Lower leg skin (tissue), 4 donors: ENCODE data around the gene CALHM3. TPM values are rescaled to one million over a fixed set of nuclear protein-coding genes. Genes with fewer than 3 reads are reported as not detected.

Experiments used
- DNase-seq, 2 donors: peaks; one replicate each; pipeline ENCODE4 v3.0.0-alpha.2; 2019; ENCODE audit warnings: low spot score in 2 of 2
- H3K4me3 ChIP-seq: fragments of 200-600 bp; sonication (generic); 2 replicates; pipeline ENCODE4 v1.5.1; 2017; ENCODE audit warnings: mild to moderate bottlenecking, low read depth; ENCODE audit not compliant: poor library complexity, severe bottlenecking
- POLR2A ChIP-seq, 2 donors: fragments of 450-650 bp; IDR thresholded peaks; one replicate each; pipeline ENCODE4 v1.6.1; 2016 to 2017; ENCODE audit warnings: antibody characterized with exemption in 2 of 2, mild to moderate bottlenecking in 1 of 2, moderate library complexity in 1 of 2
- WGBS, 2 donors: methylation state at CpG; one replicate each; pipeline ENCODE4 v1.1.5; 2018; 5-methylcytosine and 5-hydroxymethylcytosine counted together
- intact Hi-C: fragments of 100-400 bp; cut with DNase I; formaldehyde crosslinking; loops from one replicate; pipeline ENCODE4 v1.15.0; 2023; ENCODE audit warnings: low total_unique reads
- total RNA-seq, 4 donors: library from RNA; depleted of rRNA; stranded (reverse); fragments of >200 nt; gene quantifications; one replicate each; pipeline ENCODE4 v1.1.0, GENCODE V29; 2016
- TF ChIP-seq, protein P1 (sequence below), 3 donors: fragments of 450-650 bp; IDR thresholded peaks; one replicate each; pipeline ENCODE4 v1.5.1; 2016; ENCODE audit warnings: antibody characterized with exemption in 3 of 3, mild to moderate bottlenecking in 3 of 3, moderate library complexity in 2 of 3

Gene CALHM3
- total RNA-seq, 4 donors from 2014 or later, result not detected

DNA sequence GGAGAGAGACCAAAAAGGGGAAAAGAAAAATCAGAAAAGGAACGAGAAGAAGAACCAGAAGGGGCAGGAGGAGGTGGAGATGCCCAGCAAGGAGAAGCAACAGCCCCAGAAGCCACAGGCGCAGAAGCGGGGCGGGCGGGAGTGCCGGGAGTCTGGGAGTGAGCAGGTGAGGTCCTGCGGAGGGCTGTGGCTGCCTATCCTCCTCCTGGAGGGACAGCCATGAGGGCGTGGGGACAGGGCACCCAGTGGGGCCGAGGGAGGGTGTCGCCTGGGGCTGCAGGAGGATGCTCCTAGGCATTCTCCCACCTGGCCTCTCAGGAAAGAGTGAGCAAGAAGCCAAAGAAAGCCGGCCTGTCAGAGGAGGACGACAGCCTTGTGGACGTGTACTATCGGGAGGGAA lies 38.6 kb downstream of the CALHM3 start:
- DNase-seq, result no peak
- TF ChIP-seq POLR2A (IDR thresholded peaks at IDR 0.05), result no peak
- TF ChIP-seq, protein P1, sequence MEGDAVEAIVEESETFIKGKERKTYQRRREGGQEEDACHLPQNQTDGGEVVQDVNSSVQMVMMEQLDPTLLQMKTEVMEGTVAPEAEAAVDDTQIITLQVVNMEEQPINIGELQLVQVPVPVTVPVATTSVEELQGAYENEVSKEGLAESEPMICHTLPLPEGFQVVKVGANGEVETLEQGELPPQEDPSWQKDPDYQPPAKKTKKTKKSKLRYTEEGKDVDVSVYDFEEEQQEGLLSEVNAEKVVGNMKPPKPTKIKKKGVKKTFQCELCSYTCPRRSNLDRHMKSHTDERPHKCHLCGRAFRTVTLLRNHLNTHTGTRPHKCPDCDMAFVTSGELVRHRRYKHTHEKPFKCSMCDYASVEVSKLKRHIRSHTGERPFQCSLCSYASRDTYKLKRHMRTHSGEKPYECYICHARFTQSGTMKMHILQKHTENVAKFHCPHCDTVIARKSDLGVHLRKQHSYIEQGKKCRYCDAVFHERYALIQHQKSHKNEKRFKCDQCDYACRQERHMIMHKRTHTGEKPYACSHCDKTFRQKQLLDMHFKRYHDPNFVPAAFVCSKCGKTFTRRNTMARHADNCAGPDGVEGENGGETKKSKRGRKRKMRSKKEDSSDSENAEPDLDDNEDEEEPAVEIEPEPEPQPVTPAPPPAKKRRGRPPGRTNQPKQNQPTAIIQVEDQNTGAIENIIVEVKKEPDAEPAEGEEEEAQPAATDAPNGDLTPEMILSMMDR (IDR thresholded peaks at IDR 0.05), result no peak
- intact Hi-C loops, result no loop called here
- H3K4me3 ChIP-seq, result no peak overlapping the region
- WGBS, 2 donors, result 93% methylated on average over 14 of the region's 14 CpGs

DNA sequence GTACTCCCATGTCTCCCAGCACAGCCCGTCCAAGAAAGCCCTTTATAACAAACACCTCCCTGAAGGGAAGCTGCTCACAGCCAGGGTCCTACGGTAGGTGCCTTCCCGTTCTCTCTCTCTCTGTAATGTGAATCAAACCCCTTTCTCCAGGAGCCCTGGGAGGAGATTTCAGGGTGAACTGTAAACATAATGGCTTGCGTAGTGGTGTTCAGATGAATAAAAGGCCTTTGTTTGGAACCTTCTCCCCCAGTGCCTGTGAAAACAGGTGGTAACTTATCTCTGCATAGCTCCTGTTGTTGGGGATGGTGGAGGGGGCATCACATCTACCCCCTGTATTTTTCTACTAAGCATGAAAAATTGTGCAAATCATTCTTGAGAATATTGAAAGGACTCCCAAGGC lies 39.3 kb downstream of the CALHM3 start:
- 83 to 92% methylated on average over 4 of the region's 4 CpGs for WGBS, 2 donors
- TF ChIP-seq, protein P1 (IDR thresholded peaks at IDR 0.05), result no peak
- TF ChIP-seq POLR2A (IDR thresholded peaks at IDR 0.05), result no peak
- no peak overlapping the region for H3K4me3 ChIP-seq
- intact Hi-C loops, result no loop called here
- no peak for DNase-seq

DNA sequence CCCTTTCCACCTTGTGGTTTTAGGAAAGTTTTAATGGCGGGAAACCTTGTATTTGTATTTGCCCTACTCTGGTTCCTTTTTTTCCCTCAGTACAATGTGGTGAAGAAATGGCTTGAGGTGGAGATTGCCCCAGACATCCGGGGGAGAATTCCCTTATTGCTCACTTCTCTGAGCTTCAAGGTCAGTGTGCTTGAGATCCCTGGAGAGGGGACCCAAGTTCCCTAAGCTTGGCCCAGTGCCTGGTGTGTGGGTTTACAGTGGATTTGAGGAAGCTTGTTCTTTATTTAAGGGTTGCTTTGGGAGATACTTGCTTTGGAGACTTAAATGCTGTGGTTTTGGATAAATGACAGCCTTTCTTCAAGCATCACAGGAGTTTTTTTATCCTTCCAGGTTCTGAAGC lies 45.2 kb downstream of the CALHM3 start:
- DNase-seq, result peak in 1 of 2 donors; percentile 49
- WGBS, 2 donors, result 70 to 80% methylated on average over 2 of the region's 2 CpGs
- H3K4me3 ChIP-seq, result no peak overlapping the region
- intact Hi-C loops, result no loop called here
- TF ChIP-seq POLR2A (IDR thresholded peaks at IDR 0.05), result no peak
- TF ChIP-seq, protein P1 (IDR thresholded peaks at IDR 0.05), result no peak

GRCh38 chr10:103431902-103432301 lies 47.1 kb downstream of the CALHM3 start:
- no peak for DNase-seq
- H3K4me3 ChIP-seq, result no peak overlapping the region
- TF ChIP-seq POLR2A (IDR thresholded peaks at IDR 0.05), result no peak
- TF ChIP-seq, protein P1 (IDR thresholded peaks at IDR 0.05), result no peak
- 76 to 81% methylated on average over 8 of the region's 8 CpGs for WGBS, 2 donors
- intact Hi-C loops, result no loop called here

DNA sequence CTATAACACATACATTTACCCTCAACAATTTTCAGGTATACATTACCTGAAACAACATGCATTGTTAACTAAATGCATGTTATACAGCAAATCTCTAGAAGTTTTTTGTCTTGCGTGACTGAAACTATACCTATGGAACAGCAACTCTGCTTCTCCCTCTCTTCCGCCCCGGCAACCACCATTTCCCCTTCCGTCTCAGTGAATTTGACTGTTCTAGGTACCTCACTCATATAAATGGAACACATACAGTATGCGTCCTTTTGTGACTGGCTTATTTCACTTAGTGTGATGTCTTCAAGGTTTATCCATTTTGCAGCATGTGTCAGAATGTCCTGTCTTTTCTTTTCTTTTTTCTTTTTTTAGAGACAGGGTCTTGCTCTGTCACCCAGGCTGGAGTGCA lies 49.4 kb downstream of the CALHM3 start:
- DNase-seq, result no peak
- WGBS, 2 donors, result 93 to 96% methylated on average over 5 of the region's 5 CpGs
- TF ChIP-seq, protein P1 (IDR thresholded peaks at IDR 0.05), result no peak
- H3K4me3 ChIP-seq, result no peak overlapping the region
- intact Hi-C loops, result no loop called here

GRCh38 chr10:103428989-103429643 lies 49.9 kb downstream of the CALHM3 start:
- DNase-seq, result no peak
- WGBS, 2 donors, result 73 to 76% methylated on average over 5 of the region's 5 CpGs
- TF ChIP-seq, protein P1 (IDR thresholded peaks at IDR 0.05), result no peak
- H3K4me3 ChIP-seq, result no peak overlapping the region
- intact Hi-C loops, result no loop called here
